Measurements from ENCODE around the gene VSTM2L.

DNA sequence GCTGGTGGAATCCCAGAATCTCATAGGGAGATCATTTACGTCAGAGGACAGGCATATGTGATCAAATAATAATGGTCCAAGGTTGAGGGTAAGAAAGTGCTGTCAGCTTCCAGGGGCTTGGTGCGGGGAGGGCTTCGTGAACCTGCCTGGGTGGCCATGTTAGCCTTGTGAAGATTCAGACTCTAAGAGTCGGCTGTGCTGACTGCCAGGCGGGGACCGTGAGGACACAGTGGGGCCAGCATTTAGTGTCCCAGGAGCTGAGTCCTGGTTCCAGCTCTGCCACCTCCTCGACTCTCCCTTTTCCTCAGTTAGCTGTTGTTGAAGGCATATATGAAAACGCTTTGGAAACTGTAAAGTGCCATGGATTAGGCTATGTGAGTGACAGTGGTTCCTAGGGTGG is 33.5 kb downstream of the VSTM2L start:
- TF ChIP-seq EZH2 (IDR thresholded peaks at IDR 0.05; ENCODE audit: insufficient read depth, poor library complexity, severe bottlenecking) (no peak), EZH2phosphoT487 (IDR thresholded peaks at IDR 0.05; ENCODE audit: insufficient read depth, low read depth) (no peak)

All from GM23248 (cell line).